ENCODE data around the gene CRHBP.

Gene CRHBP

DNA sequence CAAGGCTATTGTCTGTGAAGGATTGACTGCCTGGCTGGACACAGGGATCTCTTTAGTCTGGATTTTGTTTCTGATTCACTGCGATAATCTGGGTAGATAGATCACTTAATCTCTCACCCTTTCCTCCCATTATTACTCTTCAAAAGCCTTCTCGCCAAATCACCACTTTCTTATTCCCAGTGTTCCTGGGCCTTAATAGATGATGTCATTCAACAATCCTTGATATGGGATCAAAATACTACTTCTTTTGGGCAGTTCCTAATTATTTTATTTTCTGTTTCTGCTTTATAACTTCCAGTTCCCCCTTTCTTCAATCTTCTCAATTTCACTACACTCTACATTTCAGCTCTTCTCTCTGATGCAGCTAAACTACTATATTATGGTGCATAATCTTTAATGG is 6.8 kb upstream of the CRHBP start:
- no peak for DNase-seq (ENCODE audit: low spot score)
- TF ChIP-seq, protein P1, sequence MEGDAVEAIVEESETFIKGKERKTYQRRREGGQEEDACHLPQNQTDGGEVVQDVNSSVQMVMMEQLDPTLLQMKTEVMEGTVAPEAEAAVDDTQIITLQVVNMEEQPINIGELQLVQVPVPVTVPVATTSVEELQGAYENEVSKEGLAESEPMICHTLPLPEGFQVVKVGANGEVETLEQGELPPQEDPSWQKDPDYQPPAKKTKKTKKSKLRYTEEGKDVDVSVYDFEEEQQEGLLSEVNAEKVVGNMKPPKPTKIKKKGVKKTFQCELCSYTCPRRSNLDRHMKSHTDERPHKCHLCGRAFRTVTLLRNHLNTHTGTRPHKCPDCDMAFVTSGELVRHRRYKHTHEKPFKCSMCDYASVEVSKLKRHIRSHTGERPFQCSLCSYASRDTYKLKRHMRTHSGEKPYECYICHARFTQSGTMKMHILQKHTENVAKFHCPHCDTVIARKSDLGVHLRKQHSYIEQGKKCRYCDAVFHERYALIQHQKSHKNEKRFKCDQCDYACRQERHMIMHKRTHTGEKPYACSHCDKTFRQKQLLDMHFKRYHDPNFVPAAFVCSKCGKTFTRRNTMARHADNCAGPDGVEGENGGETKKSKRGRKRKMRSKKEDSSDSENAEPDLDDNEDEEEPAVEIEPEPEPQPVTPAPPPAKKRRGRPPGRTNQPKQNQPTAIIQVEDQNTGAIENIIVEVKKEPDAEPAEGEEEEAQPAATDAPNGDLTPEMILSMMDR (IDR thresholded peaks at IDR 0.05; ENCODE audit: extremely low read depth, missing control alignments), result no peak

DNA sequence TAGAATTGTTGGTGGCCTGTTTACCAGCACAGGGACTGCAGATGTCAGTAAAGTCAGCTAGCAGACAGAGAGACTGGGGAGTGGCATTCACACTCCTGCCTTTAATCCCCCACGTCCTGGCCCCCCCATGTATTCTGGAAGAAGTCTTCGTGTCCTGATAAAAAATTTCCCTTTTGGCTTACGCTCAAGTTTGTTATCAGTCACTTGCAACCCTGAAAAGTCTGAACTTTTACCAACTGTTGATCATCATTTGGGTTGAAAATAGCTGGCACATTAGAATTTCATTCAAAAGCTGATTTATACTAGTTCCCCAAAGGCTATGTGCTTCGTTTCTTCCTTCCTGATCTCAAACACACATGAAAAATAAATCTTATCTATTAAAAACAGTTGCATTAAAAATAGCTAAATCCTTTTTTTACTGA is 5.8 kb upstream of the CRHBP start:
- TF ChIP-seq, protein P1 (IDR thresholded peaks at IDR 0.05; ENCODE audit: extremely low read depth, missing control alignments), result no peak
- DNase-seq (ENCODE audit: low spot score), result no peak

DNA sequence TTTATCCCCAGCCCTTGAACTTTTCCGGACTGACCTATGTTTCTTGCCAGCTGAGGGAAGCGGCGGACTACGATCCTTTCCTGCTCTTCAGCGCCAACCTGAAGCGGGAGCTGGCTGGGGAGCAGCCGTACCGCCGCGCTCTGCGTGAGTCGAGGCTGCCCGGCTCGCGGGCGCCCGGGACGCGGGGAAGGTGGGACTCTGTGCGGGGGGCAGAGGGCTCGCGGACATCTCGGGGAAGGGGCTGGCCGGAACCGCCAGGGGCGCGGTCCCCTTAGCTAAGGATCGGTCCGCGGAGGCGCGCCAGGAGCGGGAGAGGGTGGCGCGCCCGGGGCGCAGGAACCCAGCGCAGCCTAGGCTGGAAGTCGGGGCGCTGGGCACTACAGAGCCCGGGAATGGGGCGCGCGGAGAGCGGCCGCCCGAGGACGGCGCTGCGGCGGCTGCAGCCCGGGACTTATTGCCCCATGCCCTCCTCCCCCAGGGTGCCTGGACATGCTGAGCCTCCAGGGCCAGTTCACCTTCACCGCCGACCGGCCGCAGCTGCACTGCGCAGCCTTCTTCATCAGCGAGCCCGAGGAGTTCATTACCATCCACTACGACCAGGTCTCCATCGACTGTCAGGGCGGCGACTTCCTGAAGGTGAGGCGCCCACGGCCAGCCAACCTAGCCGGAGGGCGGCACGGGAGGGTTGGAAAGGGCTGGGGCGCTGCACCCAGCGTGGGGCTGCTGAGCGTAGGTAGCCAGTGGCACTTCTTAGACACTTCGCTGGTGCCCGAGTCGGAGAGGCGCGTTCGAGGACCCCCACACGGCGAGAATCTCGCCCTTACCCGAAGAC is 922 bp downstream of the CRHBP start:
- no peak for DNase-seq (ENCODE audit: low spot score)
- TF ChIP-seq, protein P1 (IDR thresholded peaks at IDR 0.05; ENCODE audit: extremely low read depth, missing control alignments), result no peak

- no peak for DNase-seq (ENCODE audit: low spot score)
- TF ChIP-seq, protein P1 (IDR thresholded peaks at IDR 0.05; ENCODE audit: extremely low read depth, missing control alignments), result no peak
Observed at GRCh38 chr5:76954383-76954763, 1.5 kb downstream of the CRHBP start.

DNA sequence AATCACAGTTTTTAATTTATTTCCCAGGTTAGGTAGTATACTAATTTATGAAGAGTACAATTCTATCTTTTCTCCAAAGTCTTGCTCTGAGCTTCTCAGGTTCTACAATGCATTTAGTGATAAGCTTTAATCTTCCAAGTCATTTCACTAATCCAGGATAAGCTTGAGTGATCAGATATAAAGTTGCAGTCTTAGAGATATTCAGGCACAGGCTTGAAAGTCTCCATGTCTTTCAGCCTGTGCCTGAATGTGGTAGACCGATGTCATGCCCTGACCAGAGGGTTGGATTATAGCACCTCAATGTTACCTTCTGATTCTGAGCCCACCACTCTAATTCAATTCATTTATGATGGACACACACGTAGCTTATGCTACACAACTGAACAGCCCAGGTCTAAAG is 3.2 kb downstream of the CRHBP start:
- no peak for DNase-seq (ENCODE audit: low spot score)
- TF ChIP-seq, protein P1 (IDR thresholded peaks at IDR 0.05; ENCODE audit: extremely low read depth, missing control alignments), result no peak

GRCh38 chr5:76958991-76959767 is 6.3 kb downstream of the CRHBP start:
- TF ChIP-seq, protein P1 (IDR thresholded peaks at IDR 0.05; ENCODE audit: extremely low read depth, missing control alignments), result no peak
- DNase-seq (ENCODE audit: low spot score), result no peak

DNA sequence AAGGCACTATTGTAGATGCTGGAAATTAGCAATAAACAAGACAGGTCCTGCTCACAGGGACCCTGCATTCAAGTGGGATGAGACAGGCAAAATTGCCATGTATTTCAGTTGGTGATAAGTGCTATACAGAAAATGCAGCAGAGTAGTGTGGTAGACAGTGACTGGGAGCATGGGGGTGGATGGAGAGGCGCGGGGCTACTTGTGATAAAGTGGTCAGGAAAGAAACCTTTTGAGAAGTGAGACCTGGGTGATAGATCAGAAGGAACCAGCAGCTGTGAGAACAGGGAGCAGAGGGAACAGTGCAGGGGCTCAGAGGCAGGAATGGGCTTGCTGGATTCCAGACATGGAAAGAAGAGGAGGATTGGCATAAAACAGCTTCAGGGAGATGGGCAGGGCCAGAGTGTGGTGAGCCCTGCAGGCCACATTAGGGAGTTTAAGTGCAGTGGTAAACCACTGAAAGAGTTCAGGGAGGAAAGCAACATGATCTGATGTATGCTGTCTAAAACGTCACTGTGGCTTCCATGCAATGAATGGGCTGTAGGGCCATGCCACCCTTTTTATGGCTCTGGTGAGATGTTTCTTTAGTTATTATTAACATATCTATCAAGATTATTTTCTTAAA is 7.3 kb downstream of the CRHBP start:
- TF ChIP-seq, protein P1 (IDR thresholded peaks at IDR 0.05; ENCODE audit: extremely low read depth, missing control alignments), result no peak
- peak; percentile 57 for DNase-seq (ENCODE audit: low spot score)

All from GM20000 (cell line).